ENCODE results near the gene LBX2. TPM values are rescaled to one million over a fixed set of nuclear protein-coding genes. Genes with fewer than 3 reads are reported as not detected.
A peak's percentile ranks its signal among the peaks of the same experiment; 100 is the strongest.

Gene LBX2
- total and polyA plus RNA-seq, 10 of the 15 experiments (the other 5 are each of a cell fraction or from before 2014, with no cell fraction given) = 0.08 to 4.0 (median 0.27) TPM

GRCh38 chr2:74472086-74472944 lies 27.1 kb downstream of the LBX2 start, which contains the start of gene MRPL53 (continued):
- TF ChIP-seq POU2F2 (IDR thresholded peaks at IDR 0.05; ENCODE audit: borderline replicate concordance, low read depth, low read length) (peak; percentile 93), IRF5 (IDR thresholded peaks at IDR 0.05; ENCODE audit: borderline replicate concordance) (no peak), BHLHE40 (IDR thresholded peaks at IDR 0.05; ENCODE audit: borderline replicate concordance in 1 of 2, low read depth in 2 of 2, low read length in 1 of 2) (peak; percentile 54 to 63; a peak in 2 of 4 replicates), E4F1 (IDR thresholded peaks at IDR 0.05; ENCODE audit: borderline replicate concordance, partially characterized antibody) (peak; percentile 91), ATF2 (IDR thresholded peaks at IDR 0.05; ENCODE audit: low read length) (peak; percentile 69; the same call in 1 of the 2 replicates), NR2C1 (IDR thresholded peaks at IDR 0.05) (peak; percentile 100), NFYB (IDR thresholded peaks at IDR 0.05; ENCODE audit: insufficient read depth, low read depth, low read length) (peak; percentile 59; the same call in 1 of the 2 replicates), KLF5 (IDR thresholded peaks at IDR 0.05; ENCODE audit: partially characterized antibody) (peak; percentile 81), RAD21 (IDR thresholded peaks at IDR 0.05; ENCODE audit: insufficient read depth, low read depth, low read length) (no peak), MEF2A (IDR thresholded peaks at IDR 0.05; ENCODE audit: insufficient read depth, low read depth, low read length) (peak; percentile 61; the same call in 1 of the 2 replicates), BCL3 (IDR thresholded peaks at IDR 0.05; ENCODE audit: borderline replicate concordance, insufficient read depth, low read depth, low read length, poor library complexity, severe bottlenecking) (peak; percentile 98), EP300 (IDR thresholded peaks at IDR 0.05; ENCODE audit: borderline replicate concordance in 1 of 2, control insufficient read depth in 1 of 2, low read depth in 2 of 2, low read length in 2 of 2) (no peak), BCL11A (IDR thresholded peaks at IDR 0.05; ENCODE audit: low read depth, low read length) (peak; percentile 37; the same call in 1 of the 2 replicates), ETV6 (conservative IDR thresholded peaks at IDR 0.05 in 1 of 2, IDR thresholded peaks at IDR 0.05 in 1 of 2; ENCODE audit: borderline replicate concordance in 1 of 2, low read depth in 1 of 2) (peak in 1 of 2 experiments; percentile 43; a peak in 1 of 4 replicates), ZNF217 (IDR thresholded peaks at IDR 0.05) (no peak), ELK1 (IDR thresholded peaks at IDR 0.05; ENCODE audit: low read depth, low read length) (peak; percentile 95), EED (IDR thresholded peaks at IDR 0.05; ENCODE audit: low read depth) (peak; percentile 69; the same call in 1 of the 2 replicates), HCFC1 (IDR thresholded peaks at IDR 0.05; ENCODE audit: low read length) (peak; percentile 80), SMAD1 (IDR thresholded peaks at IDR 0.05; ENCODE audit: low read depth, partially characterized antibody) (peak; percentile 52)
